ENCODE measurements around the gene AGPAT2. TPM values are rescaled to one million over a fixed set of nuclear protein-coding genes. Genes with fewer than 3 reads are reported as not detected.

The AGPAT2 gene
- total RNA-seq, 1 experiment from 2014 or later = 40.2 TPM

GRCh38 chr9:136687721-136688223, 515 bp upstream of the AGPAT2 start:
- peaks cover 11% of the 10 kb centered on the region for H3K4me1 Mint-ChIP-seq
- H3K9me3 Mint-ChIP-seq = no peaks in the 10 kb centered on the region
- ATAC-seq (no peak), DNase-seq (ENCODE audit: low spot score) (no peak)
- H3K27me3 Mint-ChIP-seq (ENCODE audit: low read depth) = no peaks in the 10 kb centered on the region; the same call in 1 of the 2 replicates
- POLR2A ChIA-PET = interaction anchor here (1.0 to 1.1 kb wide), 2 partner anchors 12 to 40 kb away, joined by 3 read pairs; no protein-coding TSS in a partner anchor
- CTCF ChIA-PET = interaction anchor here (0.7 to 9.6 kb wide), 6 partner anchors 12 to 85 kb away, joined by 4 to 103 read pairs (median 5); no protein-coding TSS in a partner anchor
- TF ChIP-seq, protein P1, sequence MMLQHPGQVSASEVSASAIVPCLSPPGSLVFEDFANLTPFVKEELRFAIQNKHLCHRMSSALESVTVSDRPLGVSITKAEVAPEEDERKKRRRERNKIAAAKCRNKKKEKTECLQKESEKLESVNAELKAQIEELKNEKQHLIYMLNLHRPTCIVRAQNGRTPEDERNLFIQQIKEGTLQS (CRISPR knock-in tag; conservative IDR thresholded peaks at IDR 0.05) = no peak
- TF ChIP-seq, protein P2, sequence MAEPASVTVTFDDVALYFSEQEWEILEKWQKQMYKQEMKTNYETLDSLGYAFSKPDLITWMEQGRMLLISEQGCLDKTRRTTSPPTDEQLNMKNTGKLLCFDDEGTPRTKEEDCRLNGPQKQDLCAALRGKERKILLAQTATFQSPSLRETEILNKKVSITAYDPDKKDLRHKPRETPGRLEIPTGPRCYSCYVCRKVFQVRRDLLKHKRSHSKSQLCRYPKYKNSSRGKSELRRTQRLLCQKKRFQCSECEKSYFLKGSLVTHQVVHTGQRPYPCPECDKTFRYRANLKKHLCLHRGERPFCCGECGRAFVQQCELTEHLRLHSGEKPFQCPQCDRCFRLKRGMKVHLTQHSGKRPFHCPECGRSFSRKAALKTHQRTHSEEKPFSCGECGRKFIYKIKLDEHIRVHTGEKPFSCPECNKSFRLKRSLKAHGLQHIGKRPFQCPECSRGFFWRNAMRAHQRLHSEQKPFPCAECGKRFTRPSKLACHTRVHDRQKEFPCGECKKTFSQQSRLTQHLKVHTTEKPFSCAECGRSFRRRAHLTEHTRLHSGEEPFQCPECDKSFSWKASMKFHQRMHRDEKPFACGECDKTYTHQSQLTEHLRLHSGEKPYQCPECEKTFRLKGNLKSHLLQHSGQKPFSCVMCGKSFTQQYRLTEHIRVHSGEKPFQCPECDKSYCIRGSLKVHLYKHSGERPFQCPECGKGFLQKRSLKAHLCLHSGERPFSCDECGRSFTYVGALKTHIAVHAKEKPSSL (CRISPR knock-in tag; conservative IDR thresholded peaks at IDR 0.05) = no peak
- TF ChIP-seq ZNF423 (CRISPR knock-in tag; IDR thresholded peaks at IDR 0.05) = peak; percentile 71
- TF ChIP-seq GTF2I (CRISPR knock-in tag; conservative IDR thresholded peaks at IDR 0.05) = no peak
- H3K36me3 Mint-ChIP-seq = no peaks in the 10 kb centered on the region
- peak overlapping the region; percentile 49 for H3K4me3 Mint-ChIP-seq
- no peak overlapping the region for H3K27ac Mint-ChIP-seq

DNA sequence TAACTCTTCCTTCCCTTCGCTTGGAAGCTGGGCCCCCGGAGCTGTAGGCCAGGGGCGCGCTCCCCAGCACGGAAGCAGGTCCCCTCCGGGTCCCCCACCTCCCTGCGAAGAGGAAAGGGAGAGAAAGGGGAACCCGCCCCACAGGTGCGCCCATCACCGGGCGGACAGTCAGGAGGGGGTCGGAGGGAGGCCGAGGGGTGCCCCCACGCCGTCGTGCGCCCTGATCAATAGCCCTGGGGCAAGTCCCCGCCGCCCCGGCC, 793 bp downstream of the AGPAT2 start:
- Mint-ChIP-seq H3K27me3 (ENCODE audit: low read depth) (no peaks in the 10 kb centered on the region; the same call in 1 of the 2 replicates), H3K4me3 (peak overlapping the region; percentile 68), H3K27ac (no peak overlapping the region), H3K9me3 (no peaks in the 10 kb centered on the region), H3K36me3 (no peaks in the 10 kb centered on the region), H3K4me1 (peaks cover 11% of the 10 kb centered on the region)
- CTCF ChIA-PET = interaction anchor here (0.6 to 9.6 kb wide), 4 partner anchors 9 to 286 kb away, joined by 3 to 103 read pairs (median 4); no protein-coding TSS in a partner anchor
- POLR2A ChIA-PET = no interaction called here
- TF ChIP-seq ZSCAN18 (CRISPR knock-in tag; IDR thresholded peaks at IDR 0.05) = no peak
- ATAC-seq (no peak), DNase-seq (ENCODE audit: low spot score) (no peak)

DNA sequence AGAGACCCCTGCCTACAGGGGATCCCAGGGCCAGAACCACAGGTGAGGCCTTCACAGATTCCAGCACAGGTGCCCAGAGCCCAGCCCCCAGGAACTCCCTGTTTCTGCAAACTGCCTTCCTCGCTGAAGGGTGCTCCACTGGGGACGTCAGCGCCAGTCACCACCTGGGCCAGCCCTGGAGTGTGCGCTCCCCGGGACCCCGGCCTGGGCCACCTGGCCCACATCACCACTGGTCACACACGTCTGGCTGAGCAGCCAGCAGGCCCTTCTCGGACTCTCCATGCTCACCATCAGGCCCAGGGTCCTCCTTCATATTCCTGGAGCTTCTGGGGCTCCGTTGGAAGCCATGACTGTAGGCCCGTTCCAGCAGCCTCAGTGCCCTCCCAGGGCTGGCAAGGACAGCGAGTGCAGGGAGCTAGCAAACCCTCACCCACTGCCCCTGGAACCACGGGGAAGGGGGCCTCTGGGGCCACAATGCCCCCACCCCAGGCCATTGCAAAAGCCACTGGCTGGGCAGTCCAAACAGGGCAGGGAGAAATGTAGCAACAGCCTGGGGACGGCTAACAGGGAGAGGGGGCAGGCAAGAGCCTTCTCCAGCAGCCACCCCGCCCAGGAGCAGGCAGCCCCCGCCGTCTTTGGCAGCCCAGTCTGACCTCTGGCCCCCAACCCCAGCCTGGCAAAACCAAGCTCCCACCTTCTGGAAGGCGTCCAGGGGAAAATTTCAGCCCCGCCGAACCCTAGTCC, 1.3 kb downstream of the AGPAT2 start:
- H3K36me3 Mint-ChIP-seq = no peaks in the 10 kb centered on the region
- ATAC-seq = no peak
- H3K27ac Mint-ChIP-seq = no peak overlapping the region
- H3K4me1 Mint-ChIP-seq = peaks cover 9% of the 10 kb centered on the region
- CTCF ChIA-PET = interaction anchor here (0.6 to 9.6 kb wide), 4 partner anchors 9 to 285 kb away, joined by 3 to 103 read pairs (median 4); no protein-coding TSS in a partner anchor
- POLR2A ChIA-PET = no interaction called here
- no peak for DNase-seq (ENCODE audit: low spot score)
- no peaks in the 10 kb centered on the region for H3K9me3 Mint-ChIP-seq
- H3K27me3 Mint-ChIP-seq (ENCODE audit: low read depth) = no peaks in the 10 kb centered on the region; the same call in 1 of the 2 replicates
- H3K4me3 Mint-ChIP-seq = peak overlapping the region; percentile 68
- no peak for TF ChIP-seq ZNF416 (CRISPR knock-in tag; IDR thresholded peaks at IDR 0.05)
- TF ChIP-seq EMX1 (CRISPR knock-in tag; IDR thresholded peaks at IDR 0.05) = no peak
- TF ChIP-seq, protein P3, sequence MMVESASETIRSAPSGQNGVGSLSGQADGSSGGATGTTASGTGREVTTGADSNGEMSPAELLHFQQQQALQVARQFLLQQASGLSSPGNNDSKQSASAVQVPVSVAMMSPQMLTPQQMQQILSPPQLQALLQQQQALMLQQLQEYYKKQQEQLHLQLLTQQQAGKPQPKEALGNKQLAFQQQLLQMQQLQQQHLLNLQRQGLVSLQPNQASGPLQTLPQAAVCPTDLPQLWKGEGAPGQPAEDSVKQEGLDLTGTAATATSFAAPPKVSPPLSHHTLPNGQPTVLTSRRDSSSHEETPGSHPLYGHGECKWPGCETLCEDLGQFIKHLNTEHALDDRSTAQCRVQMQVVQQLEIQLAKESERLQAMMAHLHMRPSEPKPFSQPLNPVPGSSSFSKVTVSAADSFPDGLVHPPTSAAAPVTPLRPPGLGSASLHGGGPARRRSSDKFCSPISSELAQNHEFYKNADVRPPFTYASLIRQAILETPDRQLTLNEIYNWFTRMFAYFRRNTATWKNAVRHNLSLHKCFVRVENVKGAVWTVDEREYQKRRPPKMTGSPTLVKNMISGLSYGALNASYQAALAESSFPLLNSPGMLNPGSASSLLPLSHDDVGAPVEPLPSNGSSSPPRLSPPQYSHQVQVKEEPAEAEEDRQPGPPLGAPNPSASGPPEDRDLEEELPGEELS (CRISPR knock-in tag; IDR thresholded peaks at IDR 0.05) = no peak
- no peak for TF ChIP-seq ESRRA (CRISPR knock-in tag; IDR thresholded peaks at IDR 0.05; ENCODE audit: borderline replicate concordance)
- no peak for TF ChIP-seq ZMAT4 (CRISPR knock-in tag; IDR thresholded peaks at IDR 0.05)
- TF ChIP-seq ZNF423 (CRISPR knock-in tag; IDR thresholded peaks at IDR 0.05) = no peak
- TF ChIP-seq KAT7 (CRISPR knock-in tag; IDR thresholded peaks at IDR 0.05; ENCODE audit: borderline replicate concordance) = no peak
- TF ChIP-seq, protein P4, sequence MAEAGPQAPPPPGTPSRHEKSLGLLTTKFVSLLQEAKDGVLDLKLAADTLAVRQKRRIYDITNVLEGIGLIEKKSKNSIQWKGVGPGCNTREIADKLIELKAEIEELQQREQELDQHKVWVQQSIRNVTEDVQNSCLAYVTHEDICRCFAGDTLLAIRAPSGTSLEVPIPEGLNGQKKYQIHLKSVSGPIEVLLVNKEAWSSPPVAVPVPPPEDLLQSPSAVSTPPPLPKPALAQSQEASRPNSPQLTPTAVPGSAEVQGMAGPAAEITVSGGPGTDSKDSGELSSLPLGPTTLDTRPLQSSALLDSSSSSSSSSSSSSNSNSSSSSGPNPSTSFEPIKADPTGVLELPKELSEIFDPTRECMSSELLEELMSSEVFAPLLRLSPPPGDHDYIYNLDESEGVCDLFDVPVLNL (CRISPR knock-in tag; IDR thresholded peaks at IDR 0.05; ENCODE audit: borderline replicate concordance, low read depth) = no peak
- TF ChIP-seq, protein P5, sequence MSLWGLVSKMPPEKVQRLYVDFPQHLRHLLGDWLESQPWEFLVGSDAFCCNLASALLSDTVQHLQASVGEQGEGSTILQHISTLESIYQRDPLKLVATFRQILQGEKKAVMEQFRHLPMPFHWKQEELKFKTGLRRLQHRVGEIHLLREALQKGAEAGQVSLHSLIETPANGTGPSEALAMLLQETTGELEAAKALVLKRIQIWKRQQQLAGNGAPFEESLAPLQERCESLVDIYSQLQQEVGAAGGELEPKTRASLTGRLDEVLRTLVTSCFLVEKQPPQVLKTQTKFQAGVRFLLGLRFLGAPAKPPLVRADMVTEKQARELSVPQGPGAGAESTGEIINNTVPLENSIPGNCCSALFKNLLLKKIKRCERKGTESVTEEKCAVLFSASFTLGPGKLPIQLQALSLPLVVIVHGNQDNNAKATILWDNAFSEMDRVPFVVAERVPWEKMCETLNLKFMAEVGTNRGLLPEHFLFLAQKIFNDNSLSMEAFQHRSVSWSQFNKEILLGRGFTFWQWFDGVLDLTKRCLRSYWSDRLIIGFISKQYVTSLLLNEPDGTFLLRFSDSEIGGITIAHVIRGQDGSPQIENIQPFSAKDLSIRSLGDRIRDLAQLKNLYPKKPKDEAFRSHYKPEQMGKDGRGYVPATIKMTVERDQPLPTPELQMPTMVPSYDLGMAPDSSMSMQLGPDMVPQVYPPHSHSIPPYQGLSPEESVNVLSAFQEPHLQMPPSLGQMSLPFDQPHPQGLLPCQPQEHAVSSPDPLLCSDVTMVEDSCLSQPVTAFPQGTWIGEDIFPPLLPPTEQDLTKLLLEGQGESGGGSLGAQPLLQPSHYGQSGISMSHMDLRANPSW (CRISPR knock-in tag; conservative IDR thresholded peaks at IDR 0.05; ENCODE audit: low read depth) = no peak
- TF ChIP-seq JAZF1 (CRISPR knock-in tag; IDR thresholded peaks at IDR 0.05) = no peak
- TF ChIP-seq, protein P6, sequence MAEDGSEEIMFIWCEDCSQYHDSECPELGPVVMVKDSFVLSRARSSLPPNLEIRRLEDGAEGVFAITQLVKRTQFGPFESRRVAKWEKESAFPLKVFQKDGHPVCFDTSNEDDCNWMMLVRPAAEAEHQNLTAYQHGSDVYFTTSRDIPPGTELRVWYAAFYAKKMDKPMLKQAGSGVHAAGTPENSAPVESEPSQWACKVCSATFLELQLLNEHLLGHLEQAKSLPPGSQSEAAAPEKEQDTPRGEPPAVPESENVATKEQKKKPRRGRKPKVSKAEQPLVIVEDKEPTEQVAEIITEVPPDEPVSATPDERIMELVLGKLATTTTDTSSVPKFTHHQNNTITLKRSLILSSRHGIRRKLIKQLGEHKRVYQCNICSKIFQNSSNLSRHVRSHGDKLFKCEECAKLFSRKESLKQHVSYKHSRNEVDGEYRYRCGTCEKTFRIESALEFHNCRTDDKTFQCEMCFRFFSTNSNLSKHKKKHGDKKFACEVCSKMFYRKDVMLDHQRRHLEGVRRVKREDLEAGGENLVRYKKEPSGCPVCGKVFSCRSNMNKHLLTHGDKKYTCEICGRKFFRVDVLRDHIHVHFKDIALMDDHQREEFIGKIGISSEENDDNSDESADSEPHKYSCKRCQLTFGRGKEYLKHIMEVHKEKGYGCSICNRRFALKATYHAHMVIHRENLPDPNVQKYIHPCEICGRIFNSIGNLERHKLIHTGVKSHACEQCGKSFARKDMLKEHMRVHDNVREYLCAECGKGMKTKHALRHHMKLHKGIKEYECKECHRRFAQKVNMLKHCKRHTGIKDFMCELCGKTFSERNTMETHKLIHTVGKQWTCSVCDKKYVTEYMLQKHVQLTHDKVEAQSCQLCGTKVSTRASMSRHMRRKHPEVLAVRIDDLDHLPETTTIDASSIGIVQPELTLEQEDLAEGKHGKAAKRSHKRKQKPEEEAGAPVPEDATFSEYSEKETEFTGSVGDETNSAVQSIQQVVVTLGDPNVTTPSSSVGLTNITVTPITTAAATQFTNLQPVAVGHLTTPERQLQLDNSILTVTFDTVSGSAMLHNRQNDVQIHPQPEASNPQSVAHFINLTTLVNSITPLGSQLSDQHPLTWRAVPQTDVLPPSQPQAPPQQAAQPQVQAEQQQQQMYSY (CRISPR knock-in tag; IDR thresholded peaks at IDR 0.05) = no peak

Data from WTC11 (cell line).